ENCODE measurements around the gene LARP6.

LARP6 gene

GRCh38 chr15:70880781-70881180 is 26.8 kb upstream of the LARP6 start:
- no peak for DNase-seq (ENCODE audit: extremely low read depth, insufficient read length)
- Histone ChIP-seq H3K27me3 (replicated peaks; ENCODE audit: control insufficient read depth, insufficient read depth, low read length) (no peaks in the 10 kb centered on the region), H3K4me3 (replicated peaks; ENCODE audit: low read depth, low read length) (no peak overlapping the region), H3K36me3 (ENCODE audit: control insufficient read depth, insufficient read depth, low read length) (no peaks in the 10 kb centered on the region)
- TF ChIP-seq CTCF (IDR thresholded peaks at IDR 0.05; ENCODE audit: insufficient read depth, low read length, poor library complexity, severe bottlenecking): no peak

GRCh38 chr15:70879401-70879800 is 25.4 kb upstream of the LARP6 start:
- Histone ChIP-seq H3K4me3 (replicated peaks; ENCODE audit: low read depth, low read length) (no peak overlapping the region), H3K36me3 (ENCODE audit: control insufficient read depth, insufficient read depth, low read length) (no peaks in the 10 kb centered on the region), H3K27me3 (replicated peaks; ENCODE audit: control insufficient read depth, insufficient read depth, low read length) (no peaks in the 10 kb centered on the region)
- no peak for TF ChIP-seq CTCF (IDR thresholded peaks at IDR 0.05; ENCODE audit: insufficient read depth, low read length, poor library complexity, severe bottlenecking)
- DNase-seq (ENCODE audit: extremely low read depth, insufficient read length): no peak

GRCh38 chr15:70876683-70877082 is 22.7 kb upstream of the LARP6 start:
- Histone ChIP-seq H3K36me3 (ENCODE audit: control insufficient read depth, insufficient read depth, low read length) (no peaks in the 10 kb centered on the region), H3K4me3 (replicated peaks; ENCODE audit: low read depth, low read length) (no peak overlapping the region; the same call in 1 of the 2 replicates), H3K27me3 (replicated peaks; ENCODE audit: control insufficient read depth, insufficient read depth, low read length) (no peaks in the 10 kb centered on the region)
- no peak for DNase-seq (ENCODE audit: extremely low read depth, insufficient read length)
- no peak for TF ChIP-seq CTCF (IDR thresholded peaks at IDR 0.05; ENCODE audit: insufficient read depth, low read length, poor library complexity, severe bottlenecking)

GRCh38 chr15:70876011-70876410 is 22.1 kb upstream of the LARP6 start:
- Histone ChIP-seq H3K27me3 (replicated peaks; ENCODE audit: control insufficient read depth, insufficient read depth, low read length) (no peaks in the 10 kb centered on the region), H3K36me3 (ENCODE audit: control insufficient read depth, insufficient read depth, low read length) (no peaks in the 10 kb centered on the region), H3K4me3 (replicated peaks; ENCODE audit: low read depth, low read length) (no peak overlapping the region)
- DNase-seq (ENCODE audit: extremely low read depth, insufficient read length): peak; percentile 26
- TF ChIP-seq CTCF (IDR thresholded peaks at IDR 0.05; ENCODE audit: insufficient read depth, low read length, poor library complexity, severe bottlenecking): no peak

GRCh38 chr15:70875001-70875782 is 21.2 kb upstream of the LARP6 start:
- DNase-seq (ENCODE audit: extremely low read depth, insufficient read length): no peak
- no peaks in the 10 kb centered on the region for H3K36me3 ChIP-seq (ENCODE audit: control insufficient read depth, insufficient read depth, low read length)
- no peaks in the 10 kb centered on the region for H3K27me3 ChIP-seq (replicated peaks; ENCODE audit: control insufficient read depth, insufficient read depth, low read length)
- no peak overlapping the region for H3K4me3 ChIP-seq (replicated peaks; ENCODE audit: low read depth, low read length)
- peak; percentile 38 for TF ChIP-seq CTCF (IDR thresholded peaks at IDR 0.05; ENCODE audit: insufficient read depth, low read length, poor library complexity, severe bottlenecking)
